GM23338 (cell line): ENCODE data around the gene CYP27A1. TPM values are rescaled to one million over a fixed set of nuclear protein-coding genes. Genes with fewer than 3 reads are reported as not detected.

ENCODE experiments used
- ATAC-seq: fragments of 200-7000 bp; cut with Tn5 transposase; 3 replicates; pipeline ENCODE4 v1.9.1; 2020
- DNase-seq: peaks from one replicate; pipeline ENCODE4 v3.0.0-alpha.2; 2015; ENCODE audit warnings: low spot score
- H2AFZ ChIP-seq: fragments of 200-600 bp; sonication (generic); 2 replicates; pipeline ENCODE4 v1.8.0; 2016; ENCODE audit warnings: antibody characterized with exemption, mild to moderate bottlenecking, moderate library complexity
- H3F3A ChIP-seq: fragments of 200-600 bp; sonication (generic); replicated peaks from 2 replicates; pipeline ENCODE4 v1.8.0; 2017; ENCODE audit warnings: antibody characterized with exemption, mixed run types, low read depth
- H3K27ac ChIP-seq: fragments of 200-600 bp; sonication (generic); 2 replicates; pipeline ENCODE4 v1.6.1; 2016; ENCODE audit warnings: low read depth
- H3K27me3 ChIP-seq: fragments of 200-600 bp; sonication (generic); 2 replicates; pipeline ENCODE4 v1.8.0; 2016; ENCODE audit warnings: mild to moderate bottlenecking, mixed run types, moderate library complexity; ENCODE audit not compliant: insufficient read depth
- H3K36me3 ChIP-seq: fragments of 200-600 bp; sonication (generic); 2 replicates; pipeline ENCODE4 v1.8.0; 2016; ENCODE audit warnings: mild to moderate bottlenecking; ENCODE audit not compliant: insufficient read depth
- H3K4me1 ChIP-seq: fragments of 200-600 bp; sonication (generic); 2 replicates; pipeline ENCODE4 v1.8.0; 2016; ENCODE audit warnings: mild to moderate bottlenecking, moderate library complexity; ENCODE audit not compliant: insufficient read depth
- H3K4me2 ChIP-seq: fragments of 200-600 bp; sonication (generic); 2 replicates; pipeline ENCODE4 v1.7.1; 2017; ENCODE audit warnings: mixed run types
- H3K4me3 ChIP-seq: fragments of 200-600 bp; sonication (generic); 2 replicates; pipeline ENCODE4 v1.6.1; 2016; ENCODE audit warnings: mixed run types
- H3K79me2 ChIP-seq: fragments of 200-600 bp; sonication (generic); replicated peaks from 2 replicates; pipeline ENCODE4 v1.8.0; 2017; ENCODE audit warnings: mild to moderate bottlenecking; ENCODE audit not compliant: insufficient read depth
- H3K9me2 ChIP-seq: fragments of 200-600 bp; sonication (generic); 2 replicates; pipeline ENCODE4 v1.8.0; 2017; ENCODE audit not compliant: insufficient read depth
- H4K20me1 ChIP-seq: fragments of 200-600 bp; sonication (generic); replicated peaks from 2 replicates; pipeline ENCODE4 v1.8.0; 2017; ENCODE audit warnings: mild to moderate bottlenecking; ENCODE audit not compliant: insufficient read depth
- H3K27ac Mint-ChIP-seq: 2 replicates; pipeline ENCODE4 v1.8.0; 2020; ENCODE audit warnings: inconsistent platforms, mild to moderate bottlenecking, moderate library complexity, mixed read lengths
- H3K27me3 Mint-ChIP-seq: 3 replicates; pipeline ENCODE4 v1.8.0; 2022; ENCODE audit warnings: low read depth, mild to moderate bottlenecking, moderate library complexity, mixed read lengths, inconsistent platforms; ENCODE audit not compliant: insufficient read depth, poor library complexity
- H3K36me3 Mint-ChIP-seq: 3 replicates; pipeline ENCODE4 v1.8.0; 2021; ENCODE audit warnings: low read depth, mild to moderate bottlenecking, inconsistent platforms, moderate library complexity, mixed read lengths
- H3K4me1 Mint-ChIP-seq: 3 replicates; pipeline ENCODE4 v1.8.0; 2020; ENCODE audit warnings: mild to moderate bottlenecking, inconsistent platforms, mixed read lengths
- H3K4me3 Mint-ChIP-seq: 3 replicates; pipeline ENCODE4 v1.8.0; 2021; ENCODE audit warnings: moderate library complexity, mild to moderate bottlenecking, inconsistent platforms, mixed read lengths
- H3K9me3 Mint-ChIP-seq: 3 replicates; pipeline ENCODE4 v1.8.0; 2020; ENCODE audit warnings: moderate library complexity, mild to moderate bottlenecking, inconsistent platforms, mixed read lengths
- CREB1 ChIP-seq: fragments of 250-450 bp; sonication (Bioruptor Pico); IDR thresholded peaks from 2 replicates; pipeline ENCODE4 v1.5.0; 2020; ENCODE audit warnings: low read depth, mild to moderate bottlenecking, moderate library complexity
- EZH2phosphoT487 ChIP-seq: fragments of 200-600 bp; sonication (generic); IDR thresholded peaks from one replicate; pipeline ENCODE4 v1.8.1; 2018; ENCODE audit warnings: antibody characterized with exemption; ENCODE audit not compliant: unreplicated experiment
- POLR2AphosphoS5 ChIP-seq: IDR thresholded peaks from 2 replicates; pipeline ENCODE4 v1.6.1; 2016; ENCODE audit warnings: antibody characterized with exemption, low read depth
- ZNF114 ChIP-seq: fragments of 250-450 bp; sonication (Bioruptor Pico); IDR thresholded peaks from 2 replicates; pipeline ENCODE4 v1.5.0; 2020; ENCODE audit warnings: mild to moderate bottlenecking, moderate library complexity
- polyA plus RNA-seq: library from polyadenylated mRNA; unstranded; fragments of >200 nt; fragmentation: Nextera tagmentation; extraction: Ambion mirVana; gene quantifications from 2 replicates; pipeline ENCODE4 v1.2.1, GENCODE V29; 2016
- total RNA-seq: library from RNA; depleted of rRNA; stranded (reverse); fragments of >200 nt; shearing (Covaris generic); gene quantifications from 2 replicates; pipeline ENCODE4 v1.2.3, GENCODE V29; 2014
- TF ChIP-seq, protein P1 (sequence below), 2 experiments: fragments of 200-600 bp in 1 of 2; sonication (generic) in 1 of 2; conservative IDR thresholded peaks; 2 replicates each; pipeline versions ENCODE4 v1.5.1 to v1.6.1; 2016 to 2017; ENCODE audit warnings: antibody characterized with exemption in 2 of 2, low read depth in 2 of 2, mild to moderate bottlenecking in 2 of 2, moderate library complexity in 1 of 2
- TF ChIP-seq, protein P2 (sequence below): fragments of 250-450 bp; sonication (Bioruptor Pico); IDR thresholded peaks from 2 replicates; pipeline ENCODE4 v1.5.0; 2020; ENCODE audit warnings: mild to moderate bottlenecking, moderate library complexity
- TF ChIP-seq, protein P3 (sequence below): IDR thresholded peaks from one replicate; pipeline ENCODE4 v1.6.1; 2018; ENCODE audit warnings: antibody characterized with exemption; ENCODE audit not compliant: unreplicated experiment

The CYP27A1 gene
- total and polyA plus RNA-seq, 2 experiments from 2014 or later, result 2.2 to 6.9 TPM

DNA sequence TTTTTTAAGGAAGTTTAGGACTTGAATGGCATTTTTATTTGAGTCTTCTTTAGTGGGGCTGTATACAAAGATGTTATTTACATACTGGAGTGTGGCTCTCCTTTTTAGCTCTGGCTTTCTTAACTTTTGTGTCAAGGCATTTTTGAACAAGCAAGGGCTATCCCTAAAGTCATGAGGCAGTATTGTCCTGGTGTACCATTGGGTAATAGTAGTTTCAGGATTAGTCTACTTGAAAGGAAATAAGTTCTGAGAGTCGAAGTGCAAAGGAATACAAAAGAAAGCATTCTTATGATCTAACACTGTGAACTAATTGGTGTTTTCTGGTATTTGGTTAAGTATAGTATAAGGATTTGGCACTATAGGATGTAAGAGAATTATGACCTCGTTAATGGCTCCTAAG is 1.9 kb upstream of the CYP27A1 start:
- Histone ChIP-seq H2AFZ (no peak overlapping the region), H4K20me1 (peaks cover 5% of the 10 kb centered on the region; the same call in 1 of the 2 replicates), H3K4me2 (no peak overlapping the region), H3K27ac (no peak overlapping the region), H3F3A (0 out of 2 replicates have a peak, but pooled peaks cover 3% of the 10 kb centered on the region), H3K36me3 (no peaks in the 10 kb centered on the region; the same call in 1 of the 2 replicates), H3K9me2 (no peaks in the 10 kb centered on the region), H3K27me3 (peaks cover 52% of the 10 kb centered on the region), H3K4me3 (no peak overlapping the region), H3K4me1 (no peaks in the 10 kb centered on the region), H3K79me2 (no peaks in the 10 kb centered on the region)
- H3K36me3 Mint-ChIP-seq, result peaks cover 19% of the 10 kb centered on the region; the same call in 2 of the 3 replicates
- H3K4me3 Mint-ChIP-seq, result no peak overlapping the region
- H3K27me3 Mint-ChIP-seq, result peaks cover 30% of the 10 kb centered on the region
- TF ChIP-seq EZH2phosphoT487 (no peak), POLR2AphosphoS5 (no peak), CREB1 (CRISPR knock-in tag) (no peak), ZNF114 (CRISPR knock-in tag) (no peak)
- TF ChIP-seq, protein P1, sequence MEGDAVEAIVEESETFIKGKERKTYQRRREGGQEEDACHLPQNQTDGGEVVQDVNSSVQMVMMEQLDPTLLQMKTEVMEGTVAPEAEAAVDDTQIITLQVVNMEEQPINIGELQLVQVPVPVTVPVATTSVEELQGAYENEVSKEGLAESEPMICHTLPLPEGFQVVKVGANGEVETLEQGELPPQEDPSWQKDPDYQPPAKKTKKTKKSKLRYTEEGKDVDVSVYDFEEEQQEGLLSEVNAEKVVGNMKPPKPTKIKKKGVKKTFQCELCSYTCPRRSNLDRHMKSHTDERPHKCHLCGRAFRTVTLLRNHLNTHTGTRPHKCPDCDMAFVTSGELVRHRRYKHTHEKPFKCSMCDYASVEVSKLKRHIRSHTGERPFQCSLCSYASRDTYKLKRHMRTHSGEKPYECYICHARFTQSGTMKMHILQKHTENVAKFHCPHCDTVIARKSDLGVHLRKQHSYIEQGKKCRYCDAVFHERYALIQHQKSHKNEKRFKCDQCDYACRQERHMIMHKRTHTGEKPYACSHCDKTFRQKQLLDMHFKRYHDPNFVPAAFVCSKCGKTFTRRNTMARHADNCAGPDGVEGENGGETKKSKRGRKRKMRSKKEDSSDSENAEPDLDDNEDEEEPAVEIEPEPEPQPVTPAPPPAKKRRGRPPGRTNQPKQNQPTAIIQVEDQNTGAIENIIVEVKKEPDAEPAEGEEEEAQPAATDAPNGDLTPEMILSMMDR (conservative IDR thresholded peaks at IDR 0.05; ENCODE audit: low read depth in 2 of 2), result no peak
- TF ChIP-seq, protein P2, sequence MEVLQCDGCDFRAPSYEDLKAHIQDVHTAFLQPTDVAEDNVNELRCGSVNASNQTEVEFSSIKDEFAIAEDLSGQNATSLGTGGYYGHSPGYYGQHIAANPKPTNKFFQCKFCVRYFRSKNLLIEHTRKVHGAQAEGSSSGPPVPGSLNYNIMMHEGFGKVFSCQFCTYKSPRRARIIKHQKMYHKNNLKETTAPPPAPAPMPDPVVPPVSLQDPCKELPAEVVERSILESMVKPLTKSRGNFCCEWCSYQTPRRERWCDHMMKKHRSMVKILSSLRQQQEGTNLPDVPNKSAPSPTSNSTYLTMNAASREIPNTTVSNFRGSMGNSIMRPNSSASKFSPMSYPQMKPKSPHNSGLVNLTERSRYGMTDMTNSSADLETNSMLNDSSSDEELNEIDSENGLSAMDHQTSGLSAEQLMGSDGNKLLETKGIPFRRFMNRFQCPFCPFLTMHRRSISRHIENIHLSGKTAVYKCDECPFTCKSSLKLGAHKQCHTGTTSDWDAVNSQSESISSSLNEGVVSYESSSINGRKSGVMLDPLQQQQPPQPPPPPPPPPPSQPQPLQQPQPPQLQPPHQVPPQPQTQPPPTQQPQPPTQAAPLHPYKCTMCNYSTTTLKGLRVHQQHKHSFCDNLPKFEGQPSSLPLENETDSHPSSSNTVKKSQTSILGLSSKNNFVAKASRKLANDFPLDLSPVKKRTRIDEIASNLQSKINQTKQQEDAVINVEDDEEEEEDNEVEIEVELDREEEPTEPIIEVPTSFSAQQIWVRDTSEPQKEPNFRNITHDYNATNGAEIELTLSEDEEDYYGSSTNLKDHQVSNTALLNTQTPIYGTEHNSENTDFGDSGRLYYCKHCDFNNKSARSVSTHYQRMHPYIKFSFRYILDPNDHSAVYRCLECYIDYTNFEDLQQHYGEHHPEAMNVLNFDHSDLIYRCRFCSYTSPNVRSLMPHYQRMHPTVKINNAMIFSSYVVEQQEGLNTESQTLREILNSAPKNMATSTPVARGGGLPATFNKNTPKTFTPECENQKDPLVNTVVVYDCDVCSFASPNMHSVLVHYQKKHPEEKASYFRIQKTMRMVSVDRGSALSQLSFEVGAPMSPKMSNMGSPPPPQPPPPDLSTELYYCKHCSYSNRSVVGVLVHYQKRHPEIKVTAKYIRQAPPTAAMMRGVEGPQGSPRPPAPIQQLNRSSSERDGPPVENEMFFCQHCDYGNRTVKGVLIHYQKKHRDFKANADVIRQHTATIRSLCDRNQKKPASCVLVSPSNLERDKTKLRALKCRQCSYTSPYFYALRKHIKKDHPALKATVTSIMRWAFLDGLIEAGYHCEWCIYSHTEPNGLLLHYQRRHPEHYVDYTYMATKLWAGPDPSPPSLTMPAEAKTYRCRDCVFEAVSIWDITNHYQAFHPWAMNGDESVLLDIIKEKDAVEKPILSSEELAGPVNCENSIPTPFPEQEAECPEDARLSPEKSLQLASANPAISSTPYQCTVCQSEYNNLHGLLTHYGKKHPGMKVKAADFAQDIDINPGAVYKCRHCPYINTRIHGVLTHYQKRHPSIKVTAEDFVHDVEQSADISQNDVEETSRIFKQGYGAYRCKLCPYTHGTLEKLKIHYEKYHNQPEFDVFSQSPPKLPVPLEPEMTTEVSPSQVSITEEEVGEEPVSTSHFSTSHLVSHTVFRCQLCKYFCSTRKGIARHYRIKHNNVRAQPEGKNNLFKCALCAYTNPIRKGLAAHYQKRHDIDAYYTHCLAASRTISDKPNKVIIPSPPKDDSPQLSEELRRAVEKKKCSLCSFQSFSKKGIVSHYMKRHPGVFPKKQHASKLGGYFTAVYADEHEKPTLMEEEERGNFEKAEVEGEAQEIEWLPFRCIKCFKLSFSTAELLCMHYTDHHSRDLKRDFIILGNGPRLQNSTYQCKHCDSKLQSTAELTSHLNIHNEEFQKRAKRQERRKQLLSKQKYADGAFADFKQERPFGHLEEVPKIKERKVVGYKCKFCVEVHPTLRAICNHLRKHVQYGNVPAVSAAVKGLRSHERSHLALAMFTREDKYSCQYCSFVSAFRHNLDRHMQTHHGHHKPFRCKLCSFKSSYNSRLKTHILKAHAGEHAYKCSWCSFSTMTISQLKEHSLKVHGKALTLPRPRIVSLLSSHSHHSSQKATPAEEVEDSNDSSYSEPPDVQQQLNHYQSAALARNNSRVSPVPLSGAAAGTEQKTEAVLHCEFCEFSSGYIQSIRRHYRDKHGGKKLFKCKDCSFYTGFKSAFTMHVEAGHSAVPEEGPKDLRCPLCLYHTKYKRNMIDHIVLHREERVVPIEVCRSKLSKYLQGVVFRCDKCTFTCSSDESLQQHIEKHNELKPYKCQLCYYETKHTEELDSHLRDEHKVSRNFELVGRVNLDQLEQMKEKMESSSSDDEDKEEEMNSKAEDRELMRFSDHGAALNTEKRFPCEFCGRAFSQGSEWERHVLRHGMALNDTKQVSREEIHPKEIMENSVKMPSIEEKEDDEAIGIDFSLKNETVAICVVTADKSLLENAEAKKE (CRISPR knock-in tag), result no peak
- TF ChIP-seq, protein P3, sequence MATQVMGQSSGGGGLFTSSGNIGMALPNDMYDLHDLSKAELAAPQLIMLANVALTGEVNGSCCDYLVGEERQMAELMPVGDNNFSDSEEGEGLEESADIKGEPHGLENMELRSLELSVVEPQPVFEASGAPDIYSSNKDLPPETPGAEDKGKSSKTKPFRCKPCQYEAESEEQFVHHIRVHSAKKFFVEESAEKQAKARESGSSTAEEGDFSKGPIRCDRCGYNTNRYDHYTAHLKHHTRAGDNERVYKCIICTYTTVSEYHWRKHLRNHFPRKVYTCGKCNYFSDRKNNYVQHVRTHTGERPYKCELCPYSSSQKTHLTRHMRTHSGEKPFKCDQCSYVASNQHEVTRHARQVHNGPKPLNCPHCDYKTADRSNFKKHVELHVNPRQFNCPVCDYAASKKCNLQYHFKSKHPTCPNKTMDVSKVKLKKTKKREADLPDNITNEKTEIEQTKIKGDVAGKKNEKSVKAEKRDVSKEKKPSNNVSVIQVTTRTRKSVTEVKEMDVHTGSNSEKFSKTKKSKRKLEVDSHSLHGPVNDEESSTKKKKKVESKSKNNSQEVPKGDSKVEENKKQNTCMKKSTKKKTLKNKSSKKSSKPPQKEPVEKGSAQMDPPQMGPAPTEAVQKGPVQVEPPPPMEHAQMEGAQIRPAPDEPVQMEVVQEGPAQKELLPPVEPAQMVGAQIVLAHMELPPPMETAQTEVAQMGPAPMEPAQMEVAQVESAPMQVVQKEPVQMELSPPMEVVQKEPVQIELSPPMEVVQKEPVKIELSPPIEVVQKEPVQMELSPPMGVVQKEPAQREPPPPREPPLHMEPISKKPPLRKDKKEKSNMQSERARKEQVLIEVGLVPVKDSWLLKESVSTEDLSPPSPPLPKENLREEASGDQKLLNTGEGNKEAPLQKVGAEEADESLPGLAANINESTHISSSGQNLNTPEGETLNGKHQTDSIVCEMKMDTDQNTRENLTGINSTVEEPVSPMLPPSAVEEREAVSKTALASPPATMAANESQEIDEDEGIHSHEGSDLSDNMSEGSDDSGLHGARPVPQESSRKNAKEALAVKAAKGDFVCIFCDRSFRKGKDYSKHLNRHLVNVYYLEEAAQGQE, result no peak
- ATAC-seq (no peak), DNase-seq (no peak)
- peaks cover 13% of the 10 kb centered on the region for H3K4me1 Mint-ChIP-seq
- peaks cover 22% of the 10 kb centered on the region for H3K9me3 Mint-ChIP-seq
- H3K27ac Mint-ChIP-seq, result no peak overlapping the region
